CD4-positive, alpha-beta T cell treated with Interleukin-1 beta for 1 hour (primary cell): ENCODE results near the gene CORO1C.
A peak's percentile ranks its signal among the peaks of the same experiment; 100 is the strongest.
"Not testable (repeated sequence)": the region's sequence is repeated elsewhere in the genome, so short reads cannot be mapped to it uniquely, and the experiment has no call there.

Experiments
- DNase-seq, 2 donors: peaks; one replicate each; pipeline ENCODE4 v3.0.0-alpha.2; 2020 to 2022

The CORO1C gene

GRCh38 chr12:108752387-108752786 lies 21.1 kb upstream of the CORO1C start:
- no peak for DNase-seq

- no peak for DNase-seq
Measured at GRCh38 chr12:108751821-108752220, 20.5 kb upstream of the CORO1C start.

GRCh38 chr12:108751003-108751402 lies 19.7 kb upstream of the CORO1C start:
- DNase-seq: not testable (repeated sequence)

GRCh38 chr12:108750526-108750925 lies 19.2 kb upstream of the CORO1C start:
- no peak for DNase-seq

GRCh38 chr12:108747563-108747962 lies 16.2 kb upstream of the CORO1C start:
- no peak for DNase-seq

GRCh38 chr12:108745641-108746040 lies 14.3 kb upstream of the CORO1C start:
- DNase-seq: no peak

GRCh38 chr12:108744021-108744897 lies 12.9 kb upstream of the CORO1C start:
- DNase-seq: peak in 1 of 2 donors; percentile 43

GRCh38 chr12:108738170-108738569 lies 6.9 kb upstream of the CORO1C start:
- DNase-seq: no peak

GRCh38 chr12:108735855-108736254 lies 4.5 kb upstream of the CORO1C start:
- no peak for DNase-seq

GRCh38 chr12:108734200-108734906 lies 3.0 kb upstream of the CORO1C start:
- DNase-seq: peak; percentile 10 to 62

GRCh38 chr12:108733230-108733531 lies 1.9 kb upstream of the CORO1C start:
- not testable (repeated sequence) for DNase-seq

GRCh38 chr12:108732489-108733229 lies 1.3 kb upstream of the CORO1C start:
- DNase-seq: no peak

- peak; percentile 96 to 97 for DNase-seq
Measured at GRCh38 chr12:108731866-108732461, 646 bp upstream of the CORO1C start.

- DNase-seq: peak; percentile 27 to 51
Measured at GRCh38 chr12:108730365-108731104, 783 bp downstream of the CORO1C start.

GRCh38 chr12:108729612-108730364 lies 1.5 kb downstream of the CORO1C start:
- no peak for DNase-seq

GRCh38 chr12:108728820-108729611 lies 2.3 kb downstream of the CORO1C start:
- no peak for DNase-seq

- DNase-seq: no peak
Measured at GRCh38 chr12:108727868-108728735, 3.2 kb downstream of the CORO1C start.

GRCh38 chr12:108727161-108727560 lies 4.2 kb downstream of the CORO1C start:
- no peak for DNase-seq

GRCh38 chr12:108724890-108725151 lies 6.5 kb downstream of the CORO1C start:
- DNase-seq: no peak
